ENCODE results near the gene SORBS1.
"Not testable (repeated sequence)": the region's sequence is repeated elsewhere in the genome, so short reads cannot be mapped to it uniquely, and the experiment has no call there.

Gene SORBS1

GRCh38 chr10:95374597-95375209 lies 186.5 kb downstream of the SORBS1 start:
- DNase-seq: peak; percentile 83

DNA sequence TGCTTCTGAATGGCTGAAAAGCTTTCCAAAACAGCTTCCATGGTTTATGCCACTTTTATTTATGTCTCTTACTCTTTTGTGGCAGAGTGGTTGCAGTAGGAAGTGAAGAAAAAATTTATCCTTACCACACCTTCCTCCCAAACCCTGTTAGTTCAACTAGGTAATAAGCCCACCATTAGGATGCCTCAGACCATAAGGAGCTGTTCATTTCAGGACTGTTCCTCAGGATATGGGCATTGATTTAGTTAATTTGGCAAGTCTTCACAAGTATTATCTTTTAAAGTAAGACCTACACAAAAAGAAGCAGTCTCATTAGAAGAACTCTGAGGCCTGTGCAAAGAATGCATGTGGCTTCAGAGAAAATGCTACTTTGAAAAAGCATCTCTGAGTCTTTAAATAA lies 187.5 kb downstream of the SORBS1 start:
- no peak for DNase-seq

DNA sequence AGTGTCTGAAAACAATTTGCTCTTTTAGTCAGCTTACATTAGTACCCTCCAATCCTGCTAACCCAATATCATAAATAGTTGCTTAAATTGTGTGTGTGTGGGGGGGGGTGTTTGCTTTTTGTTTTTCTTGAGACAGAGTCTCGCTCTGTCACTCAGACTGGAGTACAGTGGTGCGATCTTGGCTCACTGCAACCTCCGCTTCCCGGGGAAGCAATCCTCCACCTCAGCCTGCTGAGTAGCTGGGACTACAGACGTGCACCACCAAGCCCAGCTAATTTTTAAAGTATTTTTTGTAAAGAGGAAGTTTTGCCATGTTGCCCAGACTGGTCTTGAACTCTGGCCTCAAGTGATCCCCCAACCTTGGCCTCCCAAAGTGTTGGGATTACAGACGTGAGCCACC lies 196.8 kb downstream of the SORBS1 start:
- no peak for DNase-seq

- DNase-seq: peak; percentile 66
Measured at GRCh38 chr10:95363303-95363912, 197.8 kb downstream of the SORBS1 start.

DNA sequence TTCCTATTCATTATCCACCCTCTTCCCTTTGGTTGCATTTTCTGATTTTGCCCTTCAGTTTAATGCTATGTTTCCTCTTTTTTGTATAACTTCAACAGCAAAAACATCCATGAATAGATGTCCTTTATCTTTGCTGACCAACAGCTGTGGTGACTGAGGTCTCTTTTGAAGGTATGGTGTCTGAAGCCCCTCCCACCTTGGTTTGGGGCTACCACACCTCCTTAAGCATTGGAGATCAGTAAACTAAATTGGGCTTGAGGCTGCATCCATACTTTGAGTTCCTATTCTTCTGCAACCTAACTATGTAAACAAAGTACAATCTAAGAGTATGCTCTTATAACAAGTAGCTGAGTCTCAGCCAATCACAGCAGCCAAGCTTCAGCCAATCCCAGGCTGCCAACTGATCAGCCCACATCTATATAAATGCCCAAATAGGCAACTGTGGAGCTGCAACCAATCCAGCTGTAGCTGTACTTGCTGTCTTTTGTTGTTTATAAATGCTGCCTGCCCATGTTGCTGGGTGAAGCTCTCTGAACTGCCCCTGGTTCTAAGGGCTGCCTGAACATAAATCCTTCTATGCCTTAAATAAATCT lies 201.0 kb downstream of the SORBS1 start:
- no peak for DNase-seq

DNA sequence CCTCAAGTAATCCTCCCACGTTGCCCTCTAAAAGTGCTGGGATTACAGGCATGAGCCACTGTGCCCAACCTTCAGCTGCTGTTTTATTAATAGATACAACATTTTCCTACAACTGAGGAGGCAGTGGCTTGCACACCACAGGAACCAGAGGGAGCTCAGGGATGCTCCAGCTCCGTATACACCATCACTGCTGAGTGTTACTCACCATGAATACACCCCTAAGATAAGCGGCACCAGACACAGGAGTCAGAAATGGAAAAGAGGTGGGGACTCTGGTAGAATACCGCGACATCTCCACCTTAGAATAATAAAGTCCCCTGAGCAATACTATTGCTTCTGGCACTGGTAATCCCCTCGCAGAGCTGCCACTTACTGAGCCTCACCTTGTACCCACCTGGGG lies 201.7 kb downstream of the SORBS1 start:
- DNase-seq: no peak

GRCh38 chr10:95356190-95356955 lies 204.8 kb downstream of the SORBS1 start:
- DNase-seq: no peak

- no peak for DNase-seq
Measured at GRCh38 chr10:95355301-95355700, 205.9 kb downstream of the SORBS1 start.

GRCh38 chr10:95354110-95354509 lies 207.1 kb downstream of the SORBS1 start:
- peak; percentile 39 for DNase-seq

GRCh38 chr10:95353123-95353522 lies 208.0 kb downstream of the SORBS1 start:
- no peak for DNase-seq

- DNase-seq: no peak
Measured at GRCh38 chr10:95352684-95353083, 208.5 kb downstream of the SORBS1 start.

DNA sequence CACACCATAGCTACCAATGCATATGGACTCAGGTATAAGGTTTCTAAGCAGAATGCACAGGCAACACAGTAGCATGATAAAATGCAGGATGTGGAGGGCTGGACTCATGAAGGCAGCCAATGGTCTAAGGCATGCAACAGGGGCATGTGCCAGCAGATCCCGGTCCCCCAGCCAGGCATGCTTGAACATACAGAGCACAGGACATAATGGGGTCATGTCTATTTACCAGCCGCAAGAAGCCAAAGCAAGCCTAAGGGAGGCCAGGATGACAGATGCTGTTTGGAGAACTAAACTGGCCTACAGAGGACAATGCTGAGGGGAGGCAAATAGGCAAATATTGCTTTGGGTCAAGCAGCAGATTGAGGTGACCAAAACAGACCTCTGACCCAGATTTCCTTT lies 210.3 kb downstream of the SORBS1 start:
- no peak for DNase-seq

GRCh38 chr10:95350219-95350829 lies 210.8 kb downstream of the SORBS1 start:
- DNase-seq: peak; percentile 50

GRCh38 chr10:95347402-95347766 lies 213.8 kb downstream of the SORBS1 start:
- not testable (repeated sequence) for DNase-seq

DNA sequence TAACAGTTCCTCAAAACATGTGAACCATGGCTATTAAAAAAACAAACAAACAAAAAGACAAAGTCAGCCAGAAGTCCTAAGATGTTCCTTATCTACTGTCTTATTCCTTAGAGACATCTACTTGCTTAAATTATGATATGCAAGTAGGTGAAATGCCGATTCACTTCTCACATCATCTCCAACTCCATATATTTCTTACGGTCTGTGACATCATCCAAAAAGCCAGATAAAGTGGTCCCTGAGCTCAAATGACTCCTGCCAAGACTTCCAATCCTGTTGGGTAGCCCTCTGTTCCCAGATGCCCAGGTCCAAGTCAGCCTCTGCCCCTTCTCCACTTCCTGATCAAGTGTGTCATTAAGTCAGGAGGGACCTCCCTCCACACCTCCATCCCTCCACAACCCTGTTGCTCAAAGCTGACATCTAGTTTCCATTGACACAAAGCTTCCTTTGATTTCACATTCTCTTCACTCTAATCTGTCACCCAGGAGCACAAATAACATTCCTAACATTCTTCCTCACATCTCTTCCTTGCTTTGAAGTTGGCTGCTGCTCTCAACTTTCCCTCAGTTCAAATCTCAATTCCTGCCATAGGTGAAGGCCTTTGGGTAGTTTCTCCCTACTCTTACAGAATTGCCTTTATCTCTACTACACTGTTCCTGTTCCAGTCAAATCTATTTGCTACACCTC lies 214.3 kb downstream of the SORBS1 start:
- no peak for DNase-seq

DNA sequence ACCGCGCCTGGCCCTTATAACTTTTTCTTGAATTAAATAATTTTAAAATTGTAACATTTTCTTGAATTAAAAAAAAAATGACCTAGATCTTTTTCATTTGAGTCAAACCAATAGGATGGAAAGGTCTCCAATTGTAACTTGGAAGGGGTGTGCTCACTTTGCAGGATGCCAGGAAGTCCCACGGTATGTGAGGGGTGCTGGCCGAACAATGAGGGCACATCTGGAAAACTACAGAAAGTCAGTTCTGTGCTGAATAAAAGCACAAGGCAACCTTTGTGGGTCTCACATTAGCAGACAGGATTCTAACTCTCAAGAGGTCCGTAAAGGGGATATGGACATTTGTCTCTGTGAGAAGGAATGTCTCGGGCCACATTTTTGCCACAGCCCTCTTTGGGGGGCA lies 217.6 kb downstream of the SORBS1 start:
- DNase-seq: no peak

DNA sequence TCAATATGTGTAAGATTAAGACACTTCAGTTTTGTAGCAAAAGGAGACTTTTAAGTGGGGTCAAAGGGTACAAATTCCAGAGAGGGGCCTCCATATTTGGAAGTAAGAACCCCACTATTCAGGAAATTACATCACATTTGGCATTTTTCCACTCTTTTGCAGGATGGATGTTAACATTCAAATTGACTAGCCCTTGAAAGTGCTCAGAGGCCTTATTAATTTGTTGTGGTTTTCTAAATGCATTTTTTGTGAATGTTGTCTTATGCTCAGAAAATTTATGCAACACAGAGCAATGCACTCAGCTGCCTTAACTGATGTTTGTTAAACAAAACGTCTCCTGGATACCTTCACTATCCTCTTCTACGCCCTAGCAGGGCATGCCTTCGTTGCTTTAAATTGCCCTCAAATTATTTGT lies 219.4 kb downstream of the SORBS1 start:
- no peak for DNase-seq

- no peak for DNase-seq
Measured at GRCh38 chr10:95339863-95340262, 221.3 kb downstream of the SORBS1 start.

DNA sequence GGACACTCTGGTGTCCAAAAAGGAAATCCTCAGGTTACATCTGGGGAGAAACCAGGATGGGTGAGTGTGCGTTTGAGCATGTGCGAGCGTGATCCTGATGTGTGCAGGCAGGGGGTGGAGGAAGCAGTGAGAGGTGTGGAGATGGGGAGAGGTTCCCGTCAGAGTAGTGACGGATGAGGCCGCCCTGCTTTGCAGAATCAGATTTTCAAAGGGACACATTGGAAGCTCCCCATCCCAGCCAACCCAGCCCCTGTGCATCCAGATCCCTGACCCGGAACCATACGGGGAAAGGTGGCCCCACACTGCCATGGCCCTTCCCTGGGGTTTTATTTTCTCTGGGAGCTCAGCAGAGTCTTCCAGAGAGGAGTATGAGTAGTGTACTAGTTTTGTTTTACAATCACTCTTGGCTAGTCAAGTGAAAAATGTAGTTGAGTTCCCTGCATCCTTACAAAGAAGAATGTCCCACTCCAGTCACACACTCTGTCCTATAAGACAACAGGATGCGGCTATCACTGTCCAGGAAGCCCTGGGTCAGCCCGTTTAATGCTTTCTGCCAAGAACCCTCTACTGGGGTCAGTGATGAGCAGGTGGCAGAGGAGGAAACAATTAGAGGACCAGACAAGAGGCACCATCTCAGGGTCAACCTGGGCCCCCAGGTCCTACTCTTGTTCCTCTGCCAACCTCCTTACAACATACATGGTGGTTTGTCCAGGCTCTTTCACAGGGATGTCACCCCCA lies 223.6 kb downstream of the SORBS1 start:
- no peak for DNase-seq

GRCh38 chr10:95336702-95337101 lies 224.5 kb downstream of the SORBS1 start:
- DNase-seq: no peak

DNA sequence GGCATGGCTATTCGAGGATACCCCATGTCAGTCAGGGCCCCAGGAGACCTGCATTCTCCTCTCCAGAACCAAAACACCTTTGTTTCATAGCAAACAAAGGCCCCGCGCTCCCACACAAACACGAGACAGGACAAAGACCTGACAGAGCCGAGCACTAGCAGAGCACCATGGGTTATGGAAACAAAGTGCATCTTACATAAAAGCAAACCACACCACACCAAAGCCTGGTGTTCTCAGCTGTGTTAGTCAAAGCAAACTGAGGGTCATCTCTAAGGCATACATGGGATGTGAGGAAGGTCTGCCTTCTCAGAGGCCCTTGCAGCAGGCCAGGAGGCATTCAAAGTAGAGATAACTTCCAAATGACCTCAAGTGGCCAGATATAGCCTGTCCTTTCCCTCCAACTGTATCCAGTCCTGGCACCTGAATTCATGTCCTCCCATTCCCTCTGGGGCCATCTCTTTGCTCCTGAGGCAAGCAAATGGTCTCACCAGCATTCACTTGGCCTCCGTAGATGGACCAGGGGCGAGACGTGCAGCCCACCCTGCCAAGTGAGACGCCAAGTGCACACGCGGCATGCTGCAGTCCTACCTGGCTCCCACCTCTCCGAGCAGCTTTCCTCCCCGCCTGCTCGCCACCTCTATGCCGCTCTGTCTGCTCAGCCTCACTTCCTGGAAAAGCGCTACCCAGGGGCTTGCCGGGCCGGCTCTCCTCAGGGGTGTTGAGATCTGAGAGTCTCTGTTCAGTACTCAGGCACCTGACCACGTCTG lies 225.1 kb downstream of the SORBS1 start:
- no peak for DNase-seq

Measured in inflammatory macrophage treated with lipopolysaccharide for 4 hours (primary cell).